Sigmoid colon (tissue), 7 donors: ENCODE results near the gene EBF4. TPM values are rescaled to one million over a fixed set of nuclear protein-coding genes. Genes with fewer than 3 reads are reported as not detected.
"Not testable (repeated sequence)": the region's sequence is repeated elsewhere in the genome, so short reads cannot be mapped to it uniquely, and the experiment has no call there.

Experiments used
- DNase-seq: peaks from one replicate; pipeline ENCODE4 v3.0.0-alpha.2; 2019
- H3K27ac ChIP-seq, 4 donors: fragments of 200-600 bp; sonication (generic); one replicate each; pipeline ENCODE4 v1.5.1; 2016 to 2019; ENCODE audit warnings: mild to moderate bottlenecking in 1 of 4
- H3K27me3 ChIP-seq, 3 donors: fragments of 200-600 bp; sonication (generic); one replicate each; pipeline ENCODE4 v1.5.1; 2019; ENCODE audit warnings: mild to moderate bottlenecking in 1 of 3
- H3K36me3 ChIP-seq, 4 donors: fragments of 200-600 bp; sonication (generic); one replicate each; pipeline ENCODE4 v1.5.1; 2016 to 2019
- H3K4me1 ChIP-seq, 4 donors: fragments of 200-600 bp; sonication (generic); one replicate each; pipeline ENCODE4 v1.5.1; 2017 to 2019
- H3K4me3 ChIP-seq, 4 donors: fragments of 200-600 bp; sonication (generic); one replicate each; pipeline ENCODE4 v1.5.1; 2017 to 2019; ENCODE audit warnings: mild to moderate bottlenecking in 2 of 4, moderate library complexity in 1 of 4
- H3K9me3 ChIP-seq, 4 donors: fragments of 200-600 bp in 3 of 4; sonication (generic) in 3 of 4; one replicate each; pipeline versions ENCODE4 v1.5.1 to v1.6.1; 2013 to 2019
- EP300 ChIP-seq, 4 donors: sonication (generic); formaldehyde crosslinking; IDR thresholded peaks; one replicate each; pipeline ENCODE4 v1.6.1; 2017; ENCODE audit warnings: antibody characterized with exemption in 4 of 4
- POLR2A ChIP-seq, 2 donors: fragments of 450-650 bp; IDR thresholded peaks; one replicate each; pipeline ENCODE4 v1.6.1; 2016; ENCODE audit warnings: antibody characterized with exemption in 2 of 2, mild to moderate bottlenecking in 2 of 2, moderate library complexity in 2 of 2
- POLR2AphosphoS5 ChIP-seq, 4 donors: sonication (generic); formaldehyde crosslinking; IDR thresholded peaks; one replicate each; pipeline ENCODE4 v1.6.1; 2017; ENCODE audit warnings: antibody characterized with exemption in 4 of 4
- WGBS, 2 donors: extraction: QIAGEN DNeasy Blood & Tissue Kit; methylation state at CpG; one replicate each; pipeline ENCODE4 v1.1.7; 2013; 5-methylcytosine and 5-hydroxymethylcytosine counted together
- intact Hi-C: fragments of 100-400 bp; cut with DNase I; formaldehyde crosslinking; loops from one replicate; pipeline ENCODE4 v1.15.1; 2023
- polyA plus RNA-seq, 3 donors: library from polyadenylated mRNA; stranded (reverse); fragments of 200-250 nt; gene quantifications; one replicate each; pipeline ENCODE4 v1.2.3, GENCODE V29; 2013
- total RNA-seq, 4 donors: library from RNA; depleted of rRNA; stranded (reverse); fragments of >200 nt; gene quantifications; one replicate each; pipeline ENCODE4 v1.1.0, GENCODE V29; 2016
- TF ChIP-seq, protein P1 (sequence below), 4 experiments: fragments of 450-650 bp in 3 of 4; fragments of 200-600 bp in 1 of 4; IDR thresholded peaks; one replicate each; pipeline ENCODE4 v1.5.1; 2016 to 2019; ENCODE audit warnings: antibody characterized with exemption in 4 of 4, mild to moderate bottlenecking in 3 of 4, moderate library complexity in 2 of 4
- donor health status: healthy with polysubstance abuse.
- donor health status: Bipolar disorder and iron deficiency.
- donor health status: healthy.

EBF4 gene
- total and polyA plus RNA-seq, 7 donors, result 1.2 to 37.5 (median 14.8) TPM

- TF ChIP-seq, protein P1, sequence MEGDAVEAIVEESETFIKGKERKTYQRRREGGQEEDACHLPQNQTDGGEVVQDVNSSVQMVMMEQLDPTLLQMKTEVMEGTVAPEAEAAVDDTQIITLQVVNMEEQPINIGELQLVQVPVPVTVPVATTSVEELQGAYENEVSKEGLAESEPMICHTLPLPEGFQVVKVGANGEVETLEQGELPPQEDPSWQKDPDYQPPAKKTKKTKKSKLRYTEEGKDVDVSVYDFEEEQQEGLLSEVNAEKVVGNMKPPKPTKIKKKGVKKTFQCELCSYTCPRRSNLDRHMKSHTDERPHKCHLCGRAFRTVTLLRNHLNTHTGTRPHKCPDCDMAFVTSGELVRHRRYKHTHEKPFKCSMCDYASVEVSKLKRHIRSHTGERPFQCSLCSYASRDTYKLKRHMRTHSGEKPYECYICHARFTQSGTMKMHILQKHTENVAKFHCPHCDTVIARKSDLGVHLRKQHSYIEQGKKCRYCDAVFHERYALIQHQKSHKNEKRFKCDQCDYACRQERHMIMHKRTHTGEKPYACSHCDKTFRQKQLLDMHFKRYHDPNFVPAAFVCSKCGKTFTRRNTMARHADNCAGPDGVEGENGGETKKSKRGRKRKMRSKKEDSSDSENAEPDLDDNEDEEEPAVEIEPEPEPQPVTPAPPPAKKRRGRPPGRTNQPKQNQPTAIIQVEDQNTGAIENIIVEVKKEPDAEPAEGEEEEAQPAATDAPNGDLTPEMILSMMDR (IDR thresholded peaks at IDR 0.05), result no peak
- TF ChIP-seq POLR2A (IDR thresholded peaks at IDR 0.05), result no peak
- no peaks in the 10 kb centered on the region for H3K36me3 ChIP-seq
- DNase-seq, result no peak
- H3K4me3 ChIP-seq, result no peak overlapping the region
- H3K9me3 ChIP-seq, result no peaks in the 10 kb centered on the region
- peaks cover 0 to 16% (median 7%) of the 10 kb centered on the region in 4 donors for H3K4me1 ChIP-seq
- intact Hi-C loops, result no loop called here
- H3K27ac ChIP-seq, result no peak overlapping the region
- WGBS, 2 donors, result 22 to 35% methylated on average over 49 of the region's 49 CpGs
- peaks cover 26 to 91% (median 59%) of the 10 kb centered on the region in 3 donors for H3K27me3 ChIP-seq
Measured at GRCh38 chr20:2804852-2805688, 112.5 kb downstream of the EBF4 start.

DNA sequence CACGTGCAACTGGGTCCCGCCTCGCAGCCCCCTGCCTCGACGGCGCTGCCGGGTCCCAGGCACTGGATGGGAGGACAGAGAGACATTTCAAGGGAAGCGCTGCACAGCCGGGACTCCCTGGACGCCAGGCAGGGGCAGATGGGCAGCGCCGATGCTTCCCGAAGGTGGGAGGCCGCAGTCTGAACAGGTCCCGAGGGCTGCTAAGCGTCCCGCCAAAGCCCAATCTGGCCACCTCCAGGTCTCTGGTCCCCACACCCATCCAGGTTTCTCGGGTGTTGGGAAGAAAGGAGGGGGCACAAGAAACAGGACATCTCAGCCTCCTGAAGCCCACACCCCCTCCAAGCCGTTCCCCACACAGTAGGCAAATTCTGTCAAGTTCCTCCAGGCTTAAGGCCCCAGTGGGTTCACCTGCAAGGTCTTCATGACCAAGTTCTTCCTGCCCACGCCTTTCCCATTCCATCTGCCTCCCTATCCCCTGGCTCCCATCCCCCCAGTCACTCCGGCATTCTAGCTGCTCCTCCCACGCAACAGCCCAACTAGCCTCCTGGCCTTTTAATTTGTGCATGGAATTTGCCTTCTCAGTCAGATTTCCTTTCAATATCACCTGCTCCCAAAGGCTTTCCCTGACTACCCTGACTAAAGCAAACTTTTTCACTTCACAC lies 113.2 kb downstream of the EBF4 start:
- 47 to 48% methylated on average over 22 of the region's 22 CpGs for WGBS, 2 donors
- no peaks in the 10 kb centered on the region for H3K36me3 ChIP-seq
- peaks cover 19 to 87% (median 52%) of the 10 kb centered on the region in 3 donors for H3K27me3 ChIP-seq
- intact Hi-C loops, result no loop called here
- H3K4me3 ChIP-seq, result no peak overlapping the region
- no peak overlapping the region for H3K27ac ChIP-seq
- no peak for TF ChIP-seq POLR2A (IDR thresholded peaks at IDR 0.05)
- no peak for TF ChIP-seq POLR2AphosphoS5 (IDR thresholded peaks at IDR 0.05)
- TF ChIP-seq EP300 (IDR thresholded peaks at IDR 0.05), result no peak
- TF ChIP-seq, protein P1 (IDR thresholded peaks at IDR 0.05), result no peak
- DNase-seq, result no peak
- H3K9me3 ChIP-seq, result no peaks in the 10 kb centered on the region
- H3K4me1 ChIP-seq, result peaks cover 0 to 9% (median 0%) of the 10 kb centered on the region in 4 donors

DNA sequence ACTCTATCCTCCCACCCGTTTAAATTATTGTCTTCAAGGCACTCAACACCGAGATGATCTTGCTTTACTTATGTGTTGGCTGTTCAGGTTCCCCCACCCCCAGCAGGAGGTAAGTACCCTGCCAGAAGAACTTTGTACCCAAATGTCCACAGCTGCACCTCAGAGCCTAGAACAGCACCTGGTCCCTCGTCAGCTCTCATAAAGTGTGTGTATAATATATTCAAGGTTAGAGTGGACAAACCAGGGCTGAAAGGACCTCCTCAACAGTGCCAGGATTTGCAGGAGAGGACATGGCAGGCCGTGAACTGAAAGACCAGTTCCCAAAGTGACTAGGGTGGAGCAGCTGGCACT lies 113.7 kb downstream of the EBF4 start:
- H3K4me1 ChIP-seq, result peaks cover 0 to 6% (median 0%) of the 10 kb centered on the region in 4 donors
- no peaks in the 10 kb centered on the region for H3K36me3 ChIP-seq
- no peaks in the 10 kb centered on the region for H3K9me3 ChIP-seq
- H3K27ac ChIP-seq, result no peak overlapping the region
- peaks cover 14 to 87% (median 47%) of the 10 kb centered on the region in 3 donors for H3K27me3 ChIP-seq
- DNase-seq, result no peak
- TF ChIP-seq POLR2A (IDR thresholded peaks at IDR 0.05), result no peak
- TF ChIP-seq, protein P1 (IDR thresholded peaks at IDR 0.05), result no peak
- TF ChIP-seq EP300 (IDR thresholded peaks at IDR 0.05), result no peak
- TF ChIP-seq POLR2AphosphoS5 (IDR thresholded peaks at IDR 0.05), result no peak
- no peak overlapping the region for H3K4me3 ChIP-seq
- intact Hi-C loops, result no loop called here
- 10 to 51% methylated on average over 4 of the region's 4 CpGs for WGBS, 2 donors

GRCh38 chr20:2807019-2807418 lies 114.4 kb downstream of the EBF4 start:
- WGBS, 2 donors, result 89 to 91% methylated on average over 4 of the region's 4 CpGs
- Histone ChIP-seq H3K27ac (no peak overlapping the region), H3K36me3 (no peaks in the 10 kb centered on the region), H3K4me1 (peaks cover 0 to 6% (median 0%) of the 10 kb centered on the region in 4 donors), H3K27me3 (peaks cover 12 to 85% (median 42%) of the 10 kb centered on the region in 3 donors), H3K4me3 (no peak overlapping the region), H3K9me3 (peaks cover 0 to 4% (median 0%) of the 10 kb centered on the region in 4 donors)
- DNase-seq, result no peak
- TF ChIP-seq, protein P1 (IDR thresholded peaks at IDR 0.05), result no peak
- TF ChIP-seq POLR2A (IDR thresholded peaks at IDR 0.05), result no peak
- intact Hi-C loops, result no loop called here

GRCh38 chr20:2807929-2808328 lies 115.3 kb downstream of the EBF4 start:
- DNase-seq, H3K4me3 ChIP-seq, H3K36me3 ChIP-seq, H3K4me1 ChIP-seq, H3K27ac ChIP-seq, H3K9me3 ChIP-seq, intact Hi-C loops: not testable (repeated sequence)
- H3K27me3 ChIP-seq, result peaks cover 12 to 83% (median 42%) of the 10 kb centered on the region in 3 donors
- WGBS, 2 donors, result 71 to 77% methylated on average over 9 of the region's 9 CpGs
